Measurements from ENCODE around the gene MCM7.

GRCh38 chr7:100080907-100081534, 20.2 kb downstream of the MCM7 start:
- TF ChIP-seq, protein P1, sequence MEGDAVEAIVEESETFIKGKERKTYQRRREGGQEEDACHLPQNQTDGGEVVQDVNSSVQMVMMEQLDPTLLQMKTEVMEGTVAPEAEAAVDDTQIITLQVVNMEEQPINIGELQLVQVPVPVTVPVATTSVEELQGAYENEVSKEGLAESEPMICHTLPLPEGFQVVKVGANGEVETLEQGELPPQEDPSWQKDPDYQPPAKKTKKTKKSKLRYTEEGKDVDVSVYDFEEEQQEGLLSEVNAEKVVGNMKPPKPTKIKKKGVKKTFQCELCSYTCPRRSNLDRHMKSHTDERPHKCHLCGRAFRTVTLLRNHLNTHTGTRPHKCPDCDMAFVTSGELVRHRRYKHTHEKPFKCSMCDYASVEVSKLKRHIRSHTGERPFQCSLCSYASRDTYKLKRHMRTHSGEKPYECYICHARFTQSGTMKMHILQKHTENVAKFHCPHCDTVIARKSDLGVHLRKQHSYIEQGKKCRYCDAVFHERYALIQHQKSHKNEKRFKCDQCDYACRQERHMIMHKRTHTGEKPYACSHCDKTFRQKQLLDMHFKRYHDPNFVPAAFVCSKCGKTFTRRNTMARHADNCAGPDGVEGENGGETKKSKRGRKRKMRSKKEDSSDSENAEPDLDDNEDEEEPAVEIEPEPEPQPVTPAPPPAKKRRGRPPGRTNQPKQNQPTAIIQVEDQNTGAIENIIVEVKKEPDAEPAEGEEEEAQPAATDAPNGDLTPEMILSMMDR (conservative IDR thresholded peaks at IDR 0.05), result no peak
- TF ChIP-seq ZFX (IDR thresholded peaks at IDR 0.05), result no peak; the same call in 1 of the 2 replicates

All from C4-2B (cell line).